Right renal cortex interstitium (tissue), 3 donors: ENCODE measurements around the gene STKLD1. TPM values are rescaled to one million over a fixed set of nuclear protein-coding genes. Genes with fewer than 3 reads are reported as not detected.

Experiments used
- DNase-seq, 3 donors: peaks; one replicate each; pipeline ENCODE4 v3.0.0-alpha.2; 2013; ENCODE audit warnings: low read depth in 3 of 3, low spot score in 2 of 3
- polyA plus RNA-seq, 3 donors: library from polyadenylated mRNA; unstranded; fragments of 120-200 nt; gene quantifications; one replicate each; pipeline ENCODE4 v1.2.1, GENCODE V29; 2013; ENCODE audit not compliant: insufficient read length in 3 of 3

The STKLD1 gene
- polyA plus RNA-seq, 3 donors, result 2.2 to 3.6 (median 3.4) TPM

- no peak for DNase-seq
Measured at GRCh38 chr9:133405508-133406438, 29.6 kb downstream of the STKLD1 start.

GRCh38 chr9:133406480-133407307 is 30.5 kb downstream of the STKLD1 start:
- DNase-seq, result no peak

GRCh38 chr9:133408042-133408441 is 31.9 kb downstream of the STKLD1 start:
- DNase-seq, result no peak

GRCh38 chr9:133415170-133415569 is 39.0 kb downstream of the STKLD1 start:
- no peak for DNase-seq

GRCh38 chr9:133417541-133418461 is 41.6 kb downstream of the STKLD1 start, which contains the start of gene REXO4:
TSS of gene REXO4 (minus strand) at chr9:133418010. CDS start at chr9:133417844, 166 bp downstream.
- DNase-seq, result peak; percentile 75 to 81 (median 80)

- DNase-seq, result no peak
Measured at GRCh38 chr9:133419005-133419404, 42.8 kb downstream of the STKLD1 start.

GRCh38 chr9:133420392-133420827 is 44.2 kb downstream of the STKLD1 start:
- no peak for DNase-seq

GRCh38 chr9:133421615-133422542 is 45.7 kb downstream of the STKLD1 start, which contains the start of gene ADAMTS13:
TSS of gene ADAMTS13 (plus strand) at chr9:133422367. CDS start at chr9:133422444, 77 bp downstream.
- no peak for DNase-seq

- no peak for DNase-seq
Measured at GRCh38 chr9:133423216-133423615, 47.0 kb downstream of the STKLD1 start.

GRCh38 chr9:133424187-133424586 is 48.0 kb downstream of the STKLD1 start:
- DNase-seq, result no peak

- no peak for DNase-seq
Measured at GRCh38 chr9:133425049-133425632, 49.0 kb downstream of the STKLD1 start.

GRCh38 chr9:133426011-133426410 is 49.8 kb downstream of the STKLD1 start:
- no peak for DNase-seq

GRCh38 chr9:133427658-133428348 is 51.6 kb downstream of the STKLD1 start:
- DNase-seq, result no peak

- DNase-seq, result no peak
Measured at GRCh38 chr9:133428617-133429101, 52.5 kb downstream of the STKLD1 start.

- no peak for DNase-seq
Measured at GRCh38 chr9:133429214-133429613, 53.0 kb downstream of the STKLD1 start.

- DNase-seq, result no peak
Measured at GRCh38 chr9:133429641-133430161, 53.5 kb downstream of the STKLD1 start.

- DNase-seq, result no peak
Measured at GRCh38 chr9:133430244-133430643, 54.1 kb downstream of the STKLD1 start.
